H1 (cell line): ENCODE results near the gene MKKS. TPM values are rescaled to one million over a fixed set of nuclear protein-coding genes. Genes with fewer than 3 reads are reported as not detected.

Experiments
- CTCF ChIA-PET: fragments of 300-600 bp; sonication (Branson Sonifier 250); formaldehyde crosslinking; loops from one replicate; lab custom pipeline; 2021; ENCODE audit not compliant: partially characterized antibody; lab: Charles Lee
- POLR2A ChIA-PET: fragments of 300-600 bp; sonication (Branson Sonifier 250); formaldehyde crosslinking; loops from one replicate; lab custom pipeline; 2021; ENCODE audit warnings: inconsistent platforms; ENCODE audit not compliant: partially characterized antibody; lab: Charles Lee
- DNase-seq, 2 experiments: peaks; one replicate each; pipeline versions ENCODE4 v3.0.0 to v3.0.0-alpha.2; 2010 to 2022; ENCODE audit warnings: low spot score in 2 of 2, low read depth in 1 of 2, mixed read lengths in 1 of 2
- FAIRE-seq: peaks from 2 replicates; lab custom pipeline; 2011; peaks lifted over from hg19 to GRCh38; lab: Jason Lieb, UNC
- H2AFZ ChIP-seq: 2 replicates; pipeline ENCODE4 v1.8.1; 2012; ENCODE audit warnings: low read length, inconsistent platforms
- H2AK5ac ChIP-seq: 2 replicates; pipeline ENCODE4 v1.6.1; 2013; ENCODE audit warnings: low read depth, low read length
- H2BK120ac ChIP-seq: replicated peaks from 2 replicates; pipeline ENCODE3; 2013; ENCODE audit warnings: low read depth, low read length, inconsistent platforms
- H2BK12ac ChIP-seq: 2 replicates; pipeline ENCODE4 v1.6.1; 2013; ENCODE audit warnings: low read depth, low read length
- H2BK15ac ChIP-seq: 2 replicates; pipeline ENCODE4 v1.6.1; 2013; ENCODE audit warnings: low read length
- H2BK20ac ChIP-seq: 2 replicates; pipeline ENCODE4 v1.6.1; 2013; ENCODE audit warnings: low read length
- H2BK5ac ChIP-seq: 2 replicates; pipeline ENCODE4 v1.6.1; 2013; ENCODE audit warnings: low read depth, low read length
- H3K14ac ChIP-seq: 2 replicates; pipeline ENCODE4 v1.6.1; 2013; ENCODE audit warnings: inconsistent platforms; ENCODE audit not compliant: insufficient read length
- H3K18ac ChIP-seq: 2 replicates; pipeline ENCODE4 v1.6.1; 2013; ENCODE audit warnings: low read length; ENCODE audit errors: extremely low read depth
- H3K23ac ChIP-seq: 2 replicates; pipeline ENCODE4 v1.6.1; 2013; ENCODE audit warnings: inconsistent platforms; ENCODE audit not compliant: insufficient read length
- H3K23me2 ChIP-seq: 2 replicates; pipeline ENCODE4 v1.6.1; 2013; ENCODE audit warnings: low read depth, low read length
- H3K27ac ChIP-seq: 2 replicates; pipeline ENCODE4 v1.6.1; 2011; ENCODE audit warnings: low read depth, low read length, inconsistent platforms
- H3K27me3 ChIP-seq, 4 experiments: replicated peaks in 1 of 4; 1 replicate in 1 of 4; 2 replicates in 3 of 4; pipeline versions ENCODE4 v1.6.1 to v1.8.1; 2011 to 2013; ENCODE audit warnings: low read length in 3 of 4, mild to moderate bottlenecking in 3 of 4, inconsistent platforms in 2 of 4, mixed read lengths in 2 of 4, moderate library complexity in 1 of 4; ENCODE audit not compliant: control insufficient read depth in 3 of 4, insufficient read depth in 3 of 4; ENCODE audit errors: extremely low read depth in 1 of 4
- H3K36me3 ChIP-seq, 4 experiments: 2 replicates each; pipeline versions ENCODE4 v1.6.1 to v1.8.1; 2011 to 2013; ENCODE audit warnings: mild to moderate bottlenecking in 4 of 4, low read length in 3 of 4, moderate library complexity in 2 of 4, control low read depth in 1 of 4, inconsistent platforms in 1 of 4; ENCODE audit not compliant: insufficient read depth in 4 of 4, control insufficient read depth in 2 of 4
- H3K4ac ChIP-seq: replicated peaks from 2 replicates; pipeline ENCODE3; 2013; ENCODE audit warnings: low read length, low read depth, mixed read lengths, inconsistent platforms; ENCODE audit not compliant: insufficient read length
- H3K4me1 ChIP-seq, 4 experiments: replicated peaks in 1 of 4; 1 replicate in 1 of 4; 2 replicates in 3 of 4; pipeline versions ENCODE4 v1.6.1 to v1.8.1; 2011 to 2013; ENCODE audit warnings: low read length in 3 of 4, inconsistent platforms in 2 of 4, mixed read lengths in 1 of 4; ENCODE audit not compliant: insufficient read depth in 4 of 4, control insufficient read depth in 3 of 4
- H3K4me2 ChIP-seq, 2 experiments: 2 replicates each; pipeline versions ENCODE4 v1.6.1 to v1.8.1; 2011 to 2013; ENCODE audit warnings: low read depth in 2 of 2, low read length in 2 of 2, control low read depth in 1 of 2, inconsistent platforms in 1 of 2, mild to moderate bottlenecking in 1 of 2; ENCODE audit not compliant: insufficient read depth in 1 of 2
- H3K4me3 ChIP-seq, 4 experiments: fragments of 200-600, 300-600 bp in 1 of 4; sonication (generic), shearing (Covaris generic), sonication (Bioruptor Twin) in 1 of 4; 2 replicates each; pipeline versions ENCODE4 v1.5.1 to v1.8.1; 2011 to 2016; ENCODE audit warnings: low read length in 4 of 4, low read depth in 3 of 4, control low read depth in 2 of 4, inconsistent platforms in 2 of 4, mild to moderate bottlenecking in 2 of 4, mixed read lengths in 1 of 4, moderate library complexity in 1 of 4; ENCODE audit not compliant: insufficient read depth in 2 of 4; ENCODE audit errors: extremely low read depth in 1 of 4
- H3K56ac ChIP-seq: replicated peaks from 2 replicates; pipeline ENCODE3; 2013; ENCODE audit warnings: low read depth, mild to moderate bottlenecking, mixed read lengths, low read length, inconsistent platforms; ENCODE audit not compliant: insufficient read length
- H3K79me1 ChIP-seq: 2 replicates; pipeline ENCODE4 v1.6.1; 2013; ENCODE audit warnings: low read depth, low read length, control low read depth
- H3K79me2 ChIP-seq, 2 experiments: 2 replicates each; pipeline versions ENCODE4 v1.6.1 to v1.8.1; 2012 to 2013; ENCODE audit warnings: low read length in 2 of 2, mild to moderate bottlenecking in 2 of 2, inconsistent platforms in 1 of 2; ENCODE audit not compliant: insufficient read depth in 2 of 2, control insufficient read depth in 1 of 2
- H3K9ac ChIP-seq, 4 experiments: replicated peaks in 1 of 4; 1 replicate in 1 of 4; 2 replicates in 3 of 4; pipeline versions ENCODE4 v1.6.1 to v1.8.1; 2011 to 2013; ENCODE audit warnings: low read depth in 3 of 4, low read length in 3 of 4, control low read depth in 2 of 4, mild to moderate bottlenecking in 2 of 4, moderate library complexity in 2 of 4, inconsistent platforms in 1 of 4; ENCODE audit errors: extremely low read depth in 1 of 4
- H3K9me3 ChIP-seq, 2 experiments: 2 replicates each; pipeline versions ENCODE4 v1.6.1 to v1.8.1; 2012 to 2013; ENCODE audit warnings: mild to moderate bottlenecking in 2 of 2, moderate library complexity in 2 of 2, control low read depth in 1 of 2, inconsistent platforms in 1 of 2, low read depth in 1 of 2, low read length in 1 of 2, mixed read lengths in 1 of 2; ENCODE audit not compliant: insufficient read depth in 2 of 2
- H4K20me1 ChIP-seq, 2 experiments: replicated peaks in 1 of 2; 2 replicates each; pipeline versions ENCODE3 to v1.8.1; 2011 to 2013; ENCODE audit warnings: inconsistent platforms in 2 of 2, low read length in 2 of 2, mild to moderate bottlenecking in 1 of 2; ENCODE audit not compliant: insufficient read depth in 2 of 2, control insufficient read depth in 1 of 2
- H4K5ac ChIP-seq: 2 replicates; pipeline ENCODE4 v1.6.1; 2013; ENCODE audit warnings: low read length, low read depth, mixed read lengths, inconsistent platforms; ENCODE audit not compliant: insufficient read length
- H4K8ac ChIP-seq: 2 replicates; pipeline ENCODE4 v1.8.0; 2013; ENCODE audit warnings: mild to moderate bottlenecking, moderate library complexity, low read length, inconsistent platforms; ENCODE audit not compliant: insufficient read depth; ENCODE audit errors: extremely low read depth
- H4K91ac ChIP-seq: replicated peaks from 2 replicates; pipeline ENCODE3; 2013; ENCODE audit warnings: low read length, mixed read lengths, inconsistent platforms; ENCODE audit not compliant: insufficient read length
- WGBS, 2 experiments: shearing (Covaris generic) in 1 of 2; methylation state at CpG; one replicate each; pipeline versions ENCODE4 v1.1.6 to v1.1.7; 2013 to 2015; ENCODE audit warnings: low lambda C conversion rate in 2 of 2, mixed read lengths in 2 of 2, inconsistent platforms in 1 of 2, low coverage in 1 of 2, missing lambda C conversion rate in 1 of 2; ENCODE audit not compliant: insufficient replicate concordance in 2 of 2, insufficient coverage in 1 of 2, insufficient read length in 1 of 2; ENCODE audit errors: extremely low coverage in 1 of 2, missing lambda C conversion rate in 1 of 2; 5-methylcytosine and 5-hydroxymethylcytosine counted together
- polyA plus RNA-seq, 7 experiments: library from polyadenylated mRNA; depleted of rRNA in 3 of 7; stranded (reverse) in 5 of 7; unstranded in 2 of 7; fragments of >200 nt in 5 of 7; fragments of 200-250 nt in 2 of 7; gene quantifications; 1 replicate in 5 of 7; 2 replicates in 1 of 7; 4 replicates in 1 of 7; pipeline versions ENCODE4 v1.2.1 to v1.2.3, GENCODE V29; 2011 to 2013; ENCODE audit warnings: missing spikeins in 2 of 7, mixed read lengths in 2 of 7
- total RNA-seq: library from RNA; stranded (reverse); fragmentation: NEBNext Ultra II Directional; extraction: Animal tissue kit (Norgen Biotek cat#: 25700); gene quantifications from 2 replicates; pipeline ENCODE4 v1.2.1, GENCODE V29; 2021

The MKKS gene
- total and polyA plus RNA-seq, 2 of the 8 experiments (the other 6 are each of a cell fraction or from before 2014, with no cell fraction given): 15.9 to 24.8 TPM

GRCh38 chr20:10374036-10374435 is 60.0 kb downstream of the MKKS start:
- H3K18ac ChIP-seq: no peak overlapping the region
- H3K56ac ChIP-seq: no peak overlapping the region
- H2BK20ac ChIP-seq: no peak overlapping the region
- H3K4me2 ChIP-seq: no peak overlapping the region
- H2BK5ac ChIP-seq: no peak overlapping the region
- no peak overlapping the region for H3K14ac ChIP-seq
- 88% methylated on average over 2 of the region's 2 CpGs; no CpG with 5 or more reads in 1 of the 2 experiments for WGBS, 2 experiments
- FAIRE-seq: no peak
- H3K23me2 ChIP-seq: no peaks in the 10 kb centered on the region
- DNase-seq: no peak
- H3K27ac ChIP-seq: no peak overlapping the region
- H4K5ac ChIP-seq: no peak overlapping the region
- no peak overlapping the region for H2BK12ac ChIP-seq
- H4K91ac ChIP-seq: no peak overlapping the region
- no peak overlapping the region for H3K4me3 ChIP-seq
- 0 out of 8 replicates have a peak, but pooled peaks cover 0 to 3% (median 0%) of the 10 kb centered on the region in 4 experiments for H3K36me3 ChIP-seq
- H3K23ac ChIP-seq: no peak overlapping the region
- H2AFZ ChIP-seq: no peak overlapping the region
- H3K79me1 ChIP-seq: no peaks in the 10 kb centered on the region
- no peaks in the 10 kb centered on the region; a peak in 2 of 7 replicates for H3K4me1 ChIP-seq
- no peaks in the 10 kb centered on the region for H4K20me1 ChIP-seq
- no peaks in the 10 kb centered on the region for H3K79me2 ChIP-seq
- H2BK120ac ChIP-seq: no peak overlapping the region
- H2AK5ac ChIP-seq: no peak overlapping the region
- H2BK15ac ChIP-seq: no peak overlapping the region
- ChIA-PET CTCF (interaction anchor here (0.7 to 0.8 kb wide), 2 partner anchors 16 to 19 kb away, joined by 3 read pairs; no protein-coding TSS in a partner anchor), POLR2A (no interaction called here)
- no peak overlapping the region for H3K4ac ChIP-seq
- H3K9ac ChIP-seq: no peak overlapping the region
- no peaks in the 10 kb centered on the region for H3K27me3 ChIP-seq
- no peak overlapping the region for H4K8ac ChIP-seq
- H3K9me3 ChIP-seq: peaks cover 7 to 9% of the 10 kb centered on the region in 2 experiments; a peak in 3 of 4 replicates
